Neural crest cell (in vitro differentiated cells): ENCODE data around the gene HBM. TPM values are rescaled to one million over a fixed set of nuclear protein-coding genes. Genes with fewer than 3 reads are reported as not detected.
"Not testable (repeated sequence)": the region's sequence is repeated elsewhere in the genome, so short reads cannot be mapped to it uniquely, and the experiment has no call there.

Experiments used
- DNase-seq: peaks from one replicate; pipeline ENCODE4 v3.0.0; 2021; ENCODE audit warnings: low read depth, mixed read lengths, low spot score
- H3K27ac Mint-ChIP-seq: one replicate; pipeline ENCODE4 v1.8.0; 2021; ENCODE audit warnings: mild to moderate bottlenecking, mixed read lengths; ENCODE audit not compliant: unreplicated experiment
- H3K27me3 Mint-ChIP-seq: 2 replicates; pipeline ENCODE4 v1.8.0; 2021; ENCODE audit warnings: low read depth, mild to moderate bottlenecking, mixed read lengths
- H3K36me3 Mint-ChIP-seq: 2 replicates; pipeline ENCODE4 v1.8.0; 2021; ENCODE audit warnings: low read depth, mild to moderate bottlenecking, mixed read lengths
- H3K4me1 Mint-ChIP-seq: 2 replicates; pipeline ENCODE4 v1.8.0; 2021; ENCODE audit warnings: mixed read lengths
- H3K4me3 Mint-ChIP-seq: one replicate; pipeline ENCODE4 v1.8.0; 2021; ENCODE audit warnings: mild to moderate bottlenecking, mixed read lengths
- H3K9me3 Mint-ChIP-seq: 2 replicates; pipeline ENCODE4 v1.8.0; 2021; ENCODE audit warnings: mixed read lengths
- total RNA-seq: library from RNA; stranded (reverse); gene quantifications from 2 replicates; pipeline ENCODE4 v1.2.1, GENCODE V29; 2021
- TF ChIP-seq, protein P1 (sequence below): fragments of 200-600 bp; sonication (generic); conservative IDR thresholded peaks from 2 replicates; pipeline ENCODE4 v1.5.0; 2021; ENCODE audit warnings: antibody characterized with exemption, mild to moderate bottlenecking

HBM gene
- total RNA-seq, 1 donor from 2014 or later: not detected

DNA sequence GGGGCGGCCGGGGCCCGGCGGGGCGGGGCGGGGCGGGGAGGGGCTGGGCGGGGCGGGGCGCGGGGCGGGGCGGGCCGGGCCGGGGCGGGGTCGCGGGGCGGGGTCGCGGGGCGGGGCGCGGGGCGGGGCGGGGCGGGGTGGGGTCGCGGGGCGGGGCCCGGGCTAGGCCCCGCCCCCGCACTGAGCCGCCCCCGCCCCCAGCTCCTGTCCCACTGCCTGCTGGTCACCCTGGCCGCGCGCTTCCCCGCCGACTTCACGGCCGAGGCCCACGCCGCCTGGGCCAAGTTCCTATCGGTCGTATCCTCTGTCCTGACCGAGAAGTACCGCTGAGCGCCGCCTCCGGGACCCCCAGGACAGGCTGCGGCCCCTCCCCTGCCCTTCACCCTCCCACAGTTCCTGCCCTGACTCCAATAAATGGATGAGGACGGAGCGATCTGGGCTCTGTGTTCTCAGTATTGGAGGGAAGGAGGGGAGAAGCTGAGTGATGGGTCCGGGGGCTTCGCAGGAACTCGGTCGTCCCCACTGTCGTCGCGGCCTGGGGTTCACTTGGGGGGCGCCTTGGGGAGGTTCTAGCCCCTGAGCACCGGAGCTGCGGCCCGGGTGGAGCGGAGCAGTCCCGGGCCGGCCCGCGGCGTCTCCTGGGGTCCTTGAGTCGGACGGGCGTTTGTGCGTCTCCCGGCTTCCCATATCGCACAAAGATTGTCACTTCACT lies 795 bp upstream of the HBM start:
- peaks cover 73% of the 10 kb centered on the region for H3K27me3 Mint-ChIP-seq
- no peak for DNase-seq
- no peak overlapping the region for H3K4me3 Mint-ChIP-seq
- TF ChIP-seq, protein P1, sequence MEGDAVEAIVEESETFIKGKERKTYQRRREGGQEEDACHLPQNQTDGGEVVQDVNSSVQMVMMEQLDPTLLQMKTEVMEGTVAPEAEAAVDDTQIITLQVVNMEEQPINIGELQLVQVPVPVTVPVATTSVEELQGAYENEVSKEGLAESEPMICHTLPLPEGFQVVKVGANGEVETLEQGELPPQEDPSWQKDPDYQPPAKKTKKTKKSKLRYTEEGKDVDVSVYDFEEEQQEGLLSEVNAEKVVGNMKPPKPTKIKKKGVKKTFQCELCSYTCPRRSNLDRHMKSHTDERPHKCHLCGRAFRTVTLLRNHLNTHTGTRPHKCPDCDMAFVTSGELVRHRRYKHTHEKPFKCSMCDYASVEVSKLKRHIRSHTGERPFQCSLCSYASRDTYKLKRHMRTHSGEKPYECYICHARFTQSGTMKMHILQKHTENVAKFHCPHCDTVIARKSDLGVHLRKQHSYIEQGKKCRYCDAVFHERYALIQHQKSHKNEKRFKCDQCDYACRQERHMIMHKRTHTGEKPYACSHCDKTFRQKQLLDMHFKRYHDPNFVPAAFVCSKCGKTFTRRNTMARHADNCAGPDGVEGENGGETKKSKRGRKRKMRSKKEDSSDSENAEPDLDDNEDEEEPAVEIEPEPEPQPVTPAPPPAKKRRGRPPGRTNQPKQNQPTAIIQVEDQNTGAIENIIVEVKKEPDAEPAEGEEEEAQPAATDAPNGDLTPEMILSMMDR: no peak
- H3K9me3 Mint-ChIP-seq: no peaks in the 10 kb centered on the region
- H3K36me3 Mint-ChIP-seq: no peaks in the 10 kb centered on the region
- H3K4me1 Mint-ChIP-seq: no peaks in the 10 kb centered on the region
- H3K27ac Mint-ChIP-seq: no peak overlapping the region

DNA sequence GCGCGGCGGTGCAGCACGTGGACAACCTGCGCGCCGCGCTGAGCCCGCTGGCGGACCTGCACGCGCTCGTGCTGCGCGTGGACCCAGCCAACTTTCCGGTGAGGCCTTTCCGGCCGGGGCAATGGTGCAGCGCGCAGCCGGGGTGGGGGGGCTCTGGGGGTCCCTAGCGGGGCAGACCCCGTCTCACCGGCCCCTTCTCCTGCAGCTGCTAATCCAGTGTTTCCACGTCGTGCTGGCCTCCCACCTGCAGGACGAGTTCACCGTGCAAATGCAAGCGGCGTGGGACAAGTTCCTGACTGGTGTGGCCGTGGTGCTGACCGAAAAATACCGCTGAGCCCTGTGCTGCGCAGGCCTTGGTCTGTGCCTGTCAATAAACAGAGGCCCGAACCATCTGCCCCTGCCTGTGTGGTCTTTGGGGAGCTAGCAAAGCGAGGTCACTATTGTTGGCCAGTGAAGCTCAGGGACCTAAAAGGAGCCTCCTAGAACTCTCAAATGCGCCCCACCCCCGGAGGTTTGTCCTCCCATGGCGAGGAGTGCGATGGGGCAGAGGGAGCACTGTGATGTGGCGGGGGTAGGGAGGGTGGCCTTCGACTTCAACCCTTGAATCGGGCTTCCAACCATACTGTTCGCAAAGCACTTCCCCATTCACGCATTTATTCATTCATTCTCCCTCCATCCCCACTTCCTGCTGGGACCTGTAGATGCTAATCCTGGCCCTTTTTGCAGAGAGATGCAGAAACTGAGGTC lies 770 bp downstream of the HBM start:
- Mint-ChIP-seq H3K27me3 (peaks cover 81% of the 10 kb centered on the region), H3K9me3 (no peaks in the 10 kb centered on the region), H3K4me1 (no peaks in the 10 kb centered on the region), H3K36me3 (no peaks in the 10 kb centered on the region), H3K27ac (no peak overlapping the region), H3K4me3 (no peak overlapping the region)
- DNase-seq: no peak
- TF ChIP-seq, protein P1: no peak

DNA sequence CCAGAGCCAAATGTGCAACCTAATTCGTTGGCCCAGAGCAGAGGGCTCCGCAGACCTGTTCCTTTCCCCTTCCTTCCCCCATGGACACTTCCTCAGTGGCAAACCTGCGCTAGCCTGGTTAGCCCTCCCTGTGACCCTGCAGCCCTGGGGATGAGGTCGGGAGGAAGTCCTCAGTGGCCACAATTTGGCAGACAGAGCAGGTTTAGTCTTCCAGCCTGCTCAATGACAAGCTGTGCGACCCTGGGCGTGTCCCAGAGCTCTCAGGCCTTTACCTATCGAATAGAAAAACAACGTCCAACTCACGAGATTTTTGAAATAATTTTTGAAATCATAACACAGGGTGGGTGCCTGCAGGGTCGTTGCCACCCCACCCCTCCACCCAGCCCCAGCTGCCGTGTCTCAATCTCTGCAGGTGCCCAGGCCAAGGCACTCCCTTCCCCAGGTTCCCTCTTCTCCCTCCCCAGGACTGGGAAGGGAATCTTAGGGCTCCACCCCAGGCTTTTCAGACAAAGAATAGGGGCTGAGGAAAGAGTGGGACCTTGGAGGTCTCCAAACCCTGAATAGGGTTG lies 1.4 kb downstream of the HBM start:
- no peaks in the 10 kb centered on the region for H3K9me3 Mint-ChIP-seq
- H3K4me3 Mint-ChIP-seq: no peak overlapping the region
- H3K36me3 Mint-ChIP-seq: no peaks in the 10 kb centered on the region
- no peak overlapping the region for H3K27ac Mint-ChIP-seq
- no peaks in the 10 kb centered on the region for H3K4me1 Mint-ChIP-seq
- TF ChIP-seq, protein P1: no peak
- H3K27me3 Mint-ChIP-seq: peaks cover 82% of the 10 kb centered on the region
- no peak for DNase-seq

DNA sequence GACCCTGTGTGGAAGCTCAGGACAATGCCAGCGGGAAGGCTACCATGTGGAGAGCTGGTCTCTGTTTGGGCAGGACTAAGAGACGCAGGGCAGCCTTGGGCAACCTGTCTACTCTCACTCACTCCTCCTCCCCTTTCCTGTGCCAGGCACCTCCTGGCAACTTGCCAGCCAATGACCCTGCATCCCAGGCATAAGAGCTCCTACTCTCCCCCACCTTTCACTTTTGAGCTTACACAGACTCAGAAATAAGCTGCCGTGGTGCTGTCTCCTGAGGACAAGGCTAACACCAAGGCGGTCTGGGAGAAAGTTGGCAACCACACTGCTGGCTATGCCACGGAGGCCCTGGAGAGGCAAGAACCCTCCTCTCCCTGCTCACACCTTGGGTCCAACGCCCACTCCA lies 2.6 kb downstream of the HBM start:
- H3K36me3 Mint-ChIP-seq: no peaks in the 10 kb centered on the region
- H3K27ac Mint-ChIP-seq: no peak overlapping the region
- TF ChIP-seq, protein P1: no peak
- H3K4me3 Mint-ChIP-seq: no peak overlapping the region
- no peak for DNase-seq
- no peaks in the 10 kb centered on the region for H3K9me3 Mint-ChIP-seq
- peaks cover 78% of the 10 kb centered on the region for H3K27me3 Mint-ChIP-seq
- no peaks in the 10 kb centered on the region for H3K4me1 Mint-ChIP-seq

DNA sequence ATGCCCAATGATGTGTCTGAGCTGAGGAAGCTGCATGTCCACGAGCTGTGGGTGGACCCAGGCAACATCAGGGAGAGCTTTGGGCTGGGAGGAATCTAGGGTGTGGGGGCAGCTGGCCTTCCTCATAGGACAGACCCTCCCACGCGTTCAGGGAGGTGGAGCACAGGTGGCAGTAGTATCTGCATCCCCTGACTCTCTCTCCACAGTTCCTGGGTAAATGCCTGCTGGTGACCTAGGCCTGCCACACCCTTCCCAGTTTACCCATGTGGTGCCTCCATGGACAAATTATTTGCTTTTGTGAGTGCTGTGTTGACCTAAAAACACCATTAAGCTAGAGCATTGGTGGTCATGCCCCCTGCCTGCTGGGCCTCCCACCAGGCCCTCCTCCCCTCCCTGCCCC lies 3.2 kb downstream of the HBM start:
- no peak for DNase-seq
- Mint-ChIP-seq H3K9me3 (no peaks in the 10 kb centered on the region), H3K4me1 (no peaks in the 10 kb centered on the region), H3K27me3 (peaks cover 81% of the 10 kb centered on the region), H3K4me3 (no peak overlapping the region), H3K36me3 (no peaks in the 10 kb centered on the region), H3K27ac (no peak overlapping the region)
- TF ChIP-seq, protein P1: no peak

DNA sequence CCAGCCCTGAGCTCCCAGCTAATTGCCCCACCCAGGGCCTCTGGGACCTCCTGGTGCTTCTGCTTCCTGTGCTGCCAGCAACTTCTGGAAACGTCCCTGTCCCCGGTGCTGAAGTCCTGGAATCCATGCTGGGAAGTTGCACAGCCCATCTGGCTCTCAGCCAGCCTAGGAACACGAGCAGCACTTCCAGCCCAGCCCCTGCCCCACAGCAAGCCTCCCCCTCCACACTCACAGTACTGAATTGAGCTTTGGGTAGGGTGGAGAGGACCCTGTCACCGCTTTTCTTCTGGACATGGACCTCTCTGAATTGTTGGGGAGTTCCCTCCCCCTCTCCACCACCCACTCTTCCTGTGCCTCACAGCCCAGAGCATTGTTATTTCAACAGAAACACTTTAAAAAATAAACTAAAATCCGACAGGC lies 4.3 kb downstream of the HBM start:
- not testable (repeated sequence) for H3K4me1 Mint-ChIP-seq, H3K27ac Mint-ChIP-seq, H3K4me3 Mint-ChIP-seq, H3K36me3 Mint-ChIP-seq, H3K9me3 Mint-ChIP-seq, DNase-seq
- H3K27me3 Mint-ChIP-seq: peaks cover 89% of the 10 kb centered on the region
